ENCODE data around the gene FHOD3.

FHOD3 gene

DNA sequence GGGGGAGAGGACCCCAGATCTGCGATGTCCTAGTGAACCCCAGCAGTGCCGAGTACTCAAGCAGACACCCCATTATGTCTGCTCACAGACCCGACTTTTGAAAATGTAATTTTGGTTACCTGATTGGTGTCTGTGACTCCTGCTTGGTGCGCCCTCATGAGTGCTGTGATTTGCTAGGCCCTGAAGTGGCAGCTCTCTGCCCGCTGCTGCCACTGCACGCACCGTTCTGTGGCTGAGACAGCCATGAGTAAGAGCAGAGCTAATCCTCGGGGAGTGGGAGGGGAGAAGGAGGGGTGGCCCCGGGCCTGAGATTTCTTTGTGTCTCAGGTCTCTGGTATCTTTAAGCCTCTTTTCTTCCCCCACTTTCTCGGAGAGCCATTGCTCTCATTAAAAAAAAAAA, 18.2 kb downstream of the FHOD3 start:
- H3K4me3 ChIP-seq (ENCODE audit: low read depth, low read length): no peak overlapping the region
- no peak for DNase-seq (ENCODE audit: low read depth)
- TF ChIP-seq CTCF (IDR thresholded peaks at IDR 0.05; ENCODE audit: control insufficient read depth, extremely low read depth, insufficient read depth): no peak

DNA sequence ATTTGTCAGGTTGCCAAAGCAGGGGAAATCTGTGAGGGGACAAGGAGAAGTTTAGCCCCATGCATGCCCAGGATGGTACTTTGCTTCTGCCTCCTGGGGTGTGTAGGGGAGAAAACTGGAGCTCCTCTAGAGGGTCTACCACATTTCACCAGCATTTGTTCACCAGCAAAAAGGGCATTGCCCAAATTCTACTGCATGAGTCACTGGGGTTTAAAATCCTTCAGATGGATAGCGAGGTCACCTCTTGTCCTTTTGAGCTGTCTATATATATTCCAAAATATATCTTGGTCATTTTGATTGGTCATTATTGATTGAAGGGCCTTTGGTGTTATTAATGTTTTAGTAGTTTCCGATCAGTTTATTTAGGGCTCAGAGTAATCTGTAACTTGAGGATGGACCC, 18.7 kb downstream of the FHOD3 start:
- DNase-seq (ENCODE audit: low read depth): no peak
- H3K4me3 ChIP-seq (ENCODE audit: low read depth, low read length): no peak overlapping the region
- TF ChIP-seq CTCF (IDR thresholded peaks at IDR 0.05; ENCODE audit: control insufficient read depth, extremely low read depth, insufficient read depth): no peak

- no peak for DNase-seq (ENCODE audit: low read depth)
- H3K4me3 ChIP-seq (ENCODE audit: low read depth, low read length): no peak overlapping the region
- no peak for TF ChIP-seq CTCF (IDR thresholded peaks at IDR 0.05; ENCODE audit: control insufficient read depth, extremely low read depth, insufficient read depth)
Observed at GRCh38 chr18:36321658-36322407, 24.3 kb downstream of the FHOD3 start.

- no peak overlapping the region for H3K4me3 ChIP-seq (ENCODE audit: low read depth, low read length)
- no peak for TF ChIP-seq CTCF (IDR thresholded peaks at IDR 0.05; ENCODE audit: control insufficient read depth, extremely low read depth, insufficient read depth)
- no peak for DNase-seq (ENCODE audit: low read depth)
Observed at GRCh38 chr18:36322408-36322728, 24.9 kb downstream of the FHOD3 start.

DNA sequence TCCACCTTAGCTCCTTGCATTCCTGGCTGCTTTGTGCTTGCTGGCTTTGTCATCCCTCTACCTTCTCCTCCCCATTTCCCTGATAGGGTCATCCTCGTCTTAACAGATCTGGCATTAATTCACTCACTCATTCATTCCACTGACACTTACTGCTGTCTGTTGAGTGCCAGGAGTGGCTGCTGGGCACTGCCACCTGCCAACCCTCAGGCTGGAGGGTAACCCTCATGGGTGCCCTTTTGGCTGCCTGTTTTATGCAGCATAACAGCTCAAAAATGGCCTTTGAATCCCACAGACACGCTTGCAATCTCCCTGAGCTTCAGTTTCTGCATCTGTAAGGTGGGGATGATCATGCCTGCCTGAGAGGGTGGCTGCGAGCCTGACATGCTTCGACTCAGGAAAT, 25.2 kb downstream of the FHOD3 start:
- DNase-seq (ENCODE audit: low read depth): no peak
- no peak for TF ChIP-seq CTCF (IDR thresholded peaks at IDR 0.05; ENCODE audit: control insufficient read depth, extremely low read depth, insufficient read depth)
- no peak overlapping the region for H3K4me3 ChIP-seq (ENCODE audit: low read depth, low read length)

GRCh38 chr18:36323421-36323820, 25.9 kb downstream of the FHOD3 start:
- no peak overlapping the region for H3K4me3 ChIP-seq (ENCODE audit: low read depth, low read length)
- TF ChIP-seq CTCF (IDR thresholded peaks at IDR 0.05; ENCODE audit: control insufficient read depth, extremely low read depth, insufficient read depth): no peak

GRCh38 chr18:36325846-36326245, 28.3 kb downstream of the FHOD3 start:
- no peak for TF ChIP-seq CTCF (IDR thresholded peaks at IDR 0.05; ENCODE audit: control insufficient read depth, extremely low read depth, insufficient read depth)
- no peak overlapping the region for H3K4me3 ChIP-seq (ENCODE audit: low read depth, low read length)
- no peak for DNase-seq (ENCODE audit: low read depth)

More at GRCh38 chr18:36323421-36323820, 25.9 kb downstream of the FHOD3 start:
- DNase-seq (ENCODE audit: low read depth): no peak

Measured in LNCaP clone FGC (cell line).